K562 (cell line): ENCODE data around the gene CSAD. TPM values are rescaled to one million over a fixed set of nuclear protein-coding genes. Genes with fewer than 3 reads are reported as not detected.

Source experiments
- ATAC-seq: fragments of 200-7000 bp; cut with Tn5 transposase; 3 replicates; pipeline ENCODE4 v1.9.1; 2020; ENCODE audit warnings: moderate library complexity
- BruUV-seq: library from RNA; stranded (reverse); fragments of 400-500 nt; replicated peaks from 2 replicates; lab custom pipeline; 2021; lab: Mats Ljungman, UMichigan
- CTCF ChIA-PET: fragments of 300-600 bp; formaldehyde crosslinking; extraction: SDS; loops from one replicate; lab custom pipeline; 2021; ENCODE audit warnings: low intra/inter-chr PET ratio; lab: Yijun Ruan, JAX
- POLR2A ChIA-PET: fragments of 300-600, 350-650 bp; sonication (Branson Sonifier 250); formaldehyde crosslinking; extraction: SDS; loops from one replicate; lab custom pipeline; 2021; ENCODE audit warnings: antibody characterized with exemption, inconsistent platforms; lab: Yijun Ruan, JAX
- DNase-seq, 4 experiments: peaks; one replicate each; pipeline versions ENCODE4 v3.0.0 to v3.0.0-alpha.2; 2011 to 2018; ENCODE audit warnings: low spot score in 3 of 4, mixed read lengths in 3 of 4; ENCODE audit errors: extremely low read depth in 1 of 4
- FAIRE-seq: peaks from 2 replicates; lab custom pipeline; 2011; peaks lifted over from hg19 to GRCh38; lab: Jason Lieb, UNC
- H2AFZ ChIP-seq: 2 replicates; pipeline ENCODE4 v1.6.0; 2011; ENCODE audit warnings: low read depth, low read length, control low read depth, inconsistent platforms
- H3K27ac ChIP-seq: fragments of 200-600 bp; 3 replicates; pipeline ENCODE4 v1.8.0; 2011; ENCODE audit warnings: low read depth, mild to moderate bottlenecking, control low read depth, inconsistent platforms, low read length, moderate library complexity, mixed read lengths; ENCODE audit errors: extremely low read depth
- H3K27me3 ChIP-seq, 2 experiments: fragments of 300-600 bp in 1 of 2; 2 replicates in 1 of 2; 3 replicates in 1 of 2; pipeline versions ENCODE4 v1.6.0 to v1.8.0; 2011; ENCODE audit warnings: inconsistent platforms in 2 of 2, low read length in 2 of 2, mild to moderate bottlenecking in 1 of 2, mixed read lengths in 1 of 2, moderate library complexity in 1 of 2; ENCODE audit not compliant: control insufficient read depth in 2 of 2, insufficient read depth in 2 of 2
- H3K36me3 ChIP-seq: fragments of 300-600 bp; 3 replicates; pipeline ENCODE4 v1.8.0; 2011; ENCODE audit warnings: mild to moderate bottlenecking, low read length, inconsistent platforms; ENCODE audit not compliant: control insufficient read depth, insufficient read depth
- H3K4me1 ChIP-seq, 2 experiments: fragments of 200-600 bp in 1 of 2; replicated peaks in 1 of 2; 2 replicates in 1 of 2; 3 replicates in 1 of 2; pipeline versions ENCODE4 v1.5.1 to v1.8.0; 2011; ENCODE audit warnings: inconsistent platforms in 2 of 2, low read length in 2 of 2, mild to moderate bottlenecking in 1 of 2, mixed read lengths in 1 of 2, moderate library complexity in 1 of 2; ENCODE audit not compliant: control insufficient read depth in 2 of 2, insufficient read depth in 2 of 2
- H3K4me2 ChIP-seq: 2 replicates; pipeline ENCODE4 v1.6.1; 2011; ENCODE audit warnings: low read length, control low read depth, inconsistent platforms, mixed read lengths; ENCODE audit not compliant: insufficient read depth
- H3K4me3 ChIP-seq: fragments of 200-600 bp; sonication (generic), shearing (Covaris generic); 2 replicates; pipeline ENCODE4 v1.5.1; 2016; ENCODE audit warnings: control low read depth, inconsistent platforms
- H3K79me2 ChIP-seq: fragments of 200-600 bp; 3 replicates; pipeline ENCODE4 v1.8.0; 2011; ENCODE audit warnings: low read length, inconsistent platforms; ENCODE audit not compliant: control insufficient read depth, insufficient read depth
- H3K9ac ChIP-seq, 2 experiments: 2 replicates each; pipeline versions ENCODE4 v1.6.0 to v1.6.1; 2011; ENCODE audit warnings: low read depth in 2 of 2, low read length in 2 of 2, control low read depth in 1 of 2, inconsistent platforms in 1 of 2, mild to moderate bottlenecking in 1 of 2, mixed read lengths in 1 of 2; ENCODE audit not compliant: insufficient read depth in 1 of 2
- H3K9me1 ChIP-seq: one replicate; pipeline ENCODE4 v1.6.0; 2011; ENCODE audit warnings: inconsistent platforms, mild to moderate bottlenecking, low read length, moderate library complexity; ENCODE audit not compliant: control insufficient read depth, insufficient read depth
- H3K9me3 ChIP-seq: replicated peaks from 2 replicates; pipeline ENCODE4 v1.5.1; 2011; ENCODE audit warnings: low read depth, low read length, inconsistent platforms; ENCODE audit not compliant: control insufficient read depth, insufficient read depth
- H4K20me1 ChIP-seq: replicated peaks from 2 replicates; pipeline ENCODE4 v1.6.1; 2011; ENCODE audit warnings: low read length, inconsistent platforms, mixed read lengths; ENCODE audit not compliant: control insufficient read depth, insufficient read depth
- AFF4 ChIP-seq: sonication (generic); formaldehyde crosslinking; IDR thresholded peaks from 2 replicates; pipeline ENCODE4 v1.8.0; 2023; ENCODE audit warnings: mild to moderate bottlenecking, missing genetic modification reagents
- HOMEZ ChIP-seq: fragments of 250-450 bp; sonication (Bioruptor Pico); IDR thresholded peaks from 2 replicates; pipeline ENCODE4 v1.4.0; 2020; ENCODE audit warnings: mild to moderate bottlenecking, moderate library complexity
- LARP7 ChIP-seq: fragments of 450-650 bp; IDR thresholded peaks from 2 replicates; pipeline ENCODE4 v1.6.1; 2016
- PHB ChIP-seq: fragments of 250-450 bp; sonication (Bioruptor Pico); IDR thresholded peaks from 2 replicates; pipeline ENCODE4 v1.5.0; 2021
- PHTF2 ChIP-seq: fragments of 250-450 bp; sonication (Bioruptor Pico); IDR thresholded peaks from 2 replicates; pipeline ENCODE4 v1.5.0; 2021; ENCODE audit warnings: mild to moderate bottlenecking
- PRPF4 ChIP-seq: fragments of 200-400 bp; formaldehyde crosslinking; IDR thresholded peaks from one replicate; pipeline ENCODE4 v1.6.1; 2017; ENCODE audit warnings: low read length, low read depth, mild to moderate bottlenecking; ENCODE audit not compliant: insufficient read depth, poor library complexity, severe bottlenecking
- SMARCA5 ChIP-seq: fragments of 450-650 bp; IDR thresholded peaks from 2 replicates; pipeline ENCODE4 v1.6.1; 2016
- SNAPC5 ChIP-seq: fragments of 250-450 bp; sonication (Bioruptor Pico); IDR thresholded peaks from 2 replicates; pipeline ENCODE4 v1.8.0; 2021; ENCODE audit warnings: moderate library complexity, mild to moderate bottlenecking, inconsistent platforms
- TEAD2 ChIP-seq: fragments of 450-650 bp; IDR thresholded peaks from 2 replicates; pipeline ENCODE4 v1.6.1; 2016; ENCODE audit warnings: missing genetic modification characterization, control low read depth, missing compliant biosample characterization
- TEAD4 ChIP-seq, 2 experiments: sonication (generic) in 1 of 2; formaldehyde crosslinking in 1 of 2; IDR thresholded peaks; 2 replicates each; pipeline versions ENCODE4 v1.6.1 to v1.8.0; 2012 to 2022; ENCODE audit warnings: borderline replicate concordance in 1 of 2, inconsistent platforms in 1 of 2, low read length in 1 of 2, mild to moderate bottlenecking in 1 of 2, missing genetic modification reagents in 1 of 2
- VEZF1 ChIP-seq: fragments of 200-800 bp; sonication (Bioruptor generic); IDR thresholded peaks from 2 replicates; pipeline ENCODE4 v1.6.1; 2017; ENCODE audit warnings: missing genetic modification characterization, missing compliant biosample characterization
- ZKSCAN3 ChIP-seq: fragments of 250-450 bp; sonication (Bioruptor Pico); IDR thresholded peaks from 2 replicates; pipeline ENCODE4 v1.4.0; 2020
- ZNF124 ChIP-seq: sonication (generic); formaldehyde crosslinking; IDR thresholded peaks from 2 replicates; pipeline ENCODE4 v1.8.1; 2022; ENCODE audit warnings: missing genetic modification reagents
- ZNF41 ChIP-seq: fragments of 250-450 bp; sonication (Bioruptor Pico); conservative IDR thresholded peaks from 2 replicates; pipeline ENCODE4 v1.4.0; 2020; ENCODE audit warnings: mild to moderate bottlenecking
- ZNF436 ChIP-seq: fragments of 250-450, 450-650 bp; sonication (Bioruptor Pico); formaldehyde crosslinking; IDR thresholded peaks from 2 replicates; pipeline ENCODE4 v1.7.0; 2020; ENCODE audit warnings: mild to moderate bottlenecking
- WGBS: fragments of 100-300 bp; shearing (Covaris generic); methylation state at CpG from one replicate; pipeline ENCODE4 v1.1.6; 2016; ENCODE audit warnings: low coverage, mixed read lengths; ENCODE audit not compliant: insufficient coverage; ENCODE audit errors: missing lambda C conversion rate; 5-methylcytosine and 5-hydroxymethylcytosine counted together
- in situ Hi-C: fragments of 300-500 bp; cut with MboI; formaldehyde crosslinking; loops from 4 replicates; pipeline ENCODE4 v1.15.0; 2018; ENCODE audit warnings: inconsistent platforms, mixed read lengths
- intact Hi-C: fragments of 100-400 bp; cut with micrococcal nuclease; formaldehyde crosslinking; loops from 2 replicates; pipeline ENCODE4 v1.14.2; 2022
- polyA plus RNA-seq, 8 experiments: library from polyadenylated mRNA; depleted of rRNA in 4 of 8; stranded (reverse) in 5 of 8; unstranded in 3 of 8; fragments of >200 nt; fragmentation: Nextera tagmentation in 2 of 8; fragmentation: Illumina TruSeq in 1 of 8; extraction: Ambion mirVana in 2 of 8; extraction: Trizol in 1 of 8; gene quantifications; 2 replicates each; pipeline versions ENCODE4 v1.2.1 to v1.2.3, GENCODE V29; 2011 to 2014; ENCODE audit warnings: inconsistent platforms in 1 of 8, missing spikeins in 1 of 8
- total RNA-seq, 7 experiments: library from RNA; depleted of rRNA in 6 of 7; stranded (reverse); fragments of >200 nt in 6 of 7; fragmentation: Illumina TruSeq in 2 of 7; extraction: Trizol in 2 of 7; gene quantifications; 2 replicates each; pipeline versions ENCODE4 v1.2.1 to v1.2.3, GENCODE V29; 2011 to 2021; ENCODE audit warnings: low replicate concordance in 1 of 7

Gene CSAD
- total and polyA plus RNA-seq, 9 of the 15 experiments (the other 6 are each of a cell fraction or from before 2014, with no cell fraction given) = 1.8 to 19.6 (median 8.1) TPM

- ChIA-PET CTCF (no interaction called here), POLR2A (interaction anchor here (0.5 to 1.0 kb wide), 2 partner anchors 8 to 20 kb away, joined by 3 read pairs; no protein-coding TSS in a partner anchor)
- no peaks in the 10 kb centered on the region for H3K9me3 ChIP-seq
- H4K20me1 ChIP-seq = no peaks in the 10 kb centered on the region
- 9% methylated on average over 10 of the region's 10 CpGs for WGBS
- no peak overlapping the region for H3K4me3 ChIP-seq
- H3K4me1 ChIP-seq = no peaks in the 10 kb centered on the region; a peak in 1 of 5 replicates
- intact Hi-C loops = no loop called here
- FAIRE-seq (no peak), ATAC-seq (no peak), DNase-seq (no peak)
- H3K79me2 ChIP-seq = no peaks in the 10 kb centered on the region
- H3K9me1 ChIP-seq = no peaks in the 10 kb centered on the region
- in situ Hi-C loops = no loop called here
- no peak overlapping the region for H3K27ac ChIP-seq
- H3K36me3 ChIP-seq = no peaks in the 10 kb centered on the region
- no TSS peak for BruUV-seq
- peak overlapping the region in 1 of 2 experiments; percentile 71; a peak in 1 of 4 replicates for H3K9ac ChIP-seq
- peaks cover 8 to 13% of the 10 kb centered on the region in 2 experiments for H3K27me3 ChIP-seq
- H3K4me2 ChIP-seq = no peak overlapping the region
- H2AFZ ChIP-seq = no peak overlapping the region
- TF ChIP-seq AFF4 (CRISPR knock-in tag) (no peak), VEZF1 (no peak), SNAPC5 (CRISPR knock-in tag) (no peak), ZNF41 (CRISPR knock-in tag) (no peak), TEAD4 (IDR thresholded peaks at IDR 0.05; ENCODE audit: low read length) (no peak), TEAD4 (CRISPR knock-in tag; IDR thresholded peaks at IDR 0.05; ENCODE audit: borderline replicate concordance) (no peak), PHTF2 (CRISPR knock-in tag) (no peak), ZNF436 (CRISPR knock-in tag) (no peak), SMARCA5 (no peak), ZKSCAN3 (CRISPR knock-in tag) (no peak), LARP7 (no peak), ZNF124 (no peak), PHB (no peak), PRPF4 (no peak), TEAD2 (tag) (no peak), HOMEZ (CRISPR knock-in tag) (no peak)
Measured at GRCh38 chr12:53128780-53129569, 51.8 kb downstream of the CSAD start.
